NCI-H1048 (cell line): ENCODE measurements around the gene NOTO.
"Not testable (repeated sequence)": the region's sequence is repeated elsewhere in the genome, so short reads cannot be mapped to it uniquely, and the experiment has no call there.

Experiments
- DNase-seq: peaks from one replicate; lab custom pipeline; 2025; lab: John Stamatoyannopoulos, UW

NOTO gene

GRCh38 chr2:73202156-73203054 is at the start of gene NOTO:
TSS of gene NOTO (plus strand) at chr2:73202574. CDS start at chr2:73202667, 93 bp downstream.
- DNase-seq, result no peak

GRCh38 chr2:73156539-73157124 is 45.7 kb upstream of the NOTO start:
- no peak for DNase-seq

GRCh38 chr2:73162856-73163391 is 39.5 kb upstream of the NOTO start:
- DNase-seq, result no peak

GRCh38 chr2:73163483-73164367 is 38.6 kb upstream of the NOTO start:
- no peak for DNase-seq

- DNase-seq, result not testable (repeated sequence)
Measured at GRCh38 chr2:73165978-73166377, 36.4 kb upstream of the NOTO start.

- DNase-seq, result not testable (repeated sequence)
Measured at GRCh38 chr2:73166813-73167212, 35.6 kb upstream of the NOTO start.

- not testable (repeated sequence) for DNase-seq
Measured at GRCh38 chr2:73168348-73168747, 34.0 kb upstream of the NOTO start.

GRCh38 chr2:73170341-73170740 is 32.0 kb upstream of the NOTO start:
- DNase-seq, result not testable (repeated sequence)

- DNase-seq, result no peak
Measured at GRCh38 chr2:73172963-73173362, 29.4 kb upstream of the NOTO start.

- DNase-seq, result no peak
Measured at GRCh38 chr2:73173781-73174180, 28.6 kb upstream of the NOTO start.

- DNase-seq, result no peak
Measured at GRCh38 chr2:73174244-73174643, 28.1 kb upstream of the NOTO start.

- DNase-seq, result no peak
Measured at GRCh38 chr2:73174941-73175662, 27.3 kb upstream of the NOTO start.

GRCh38 chr2:73175663-73176204 is 26.6 kb upstream of the NOTO start:
- DNase-seq, result no peak

GRCh38 chr2:73176205-73176880 is 26.0 kb upstream of the NOTO start:
- DNase-seq, result no peak

- peak; percentile 61 for DNase-seq
Measured at GRCh38 chr2:73176881-73177644, 25.3 kb upstream of the NOTO start.

- DNase-seq, result no peak
Measured at GRCh38 chr2:73177645-73178255, 24.6 kb upstream of the NOTO start.

GRCh38 chr2:73185965-73186364 is 16.4 kb upstream of the NOTO start:
- no peak for DNase-seq

GRCh38 chr2:73187549-73187948 is 14.8 kb upstream of the NOTO start:
- DNase-seq, result no peak

- no peak for DNase-seq
Measured at GRCh38 chr2:73197579-73197978, 4.8 kb upstream of the NOTO start.
